NCI-H1092 (cell line): ENCODE data around the gene PFKFB1.

Experiments used
- DNase-seq: peaks from one replicate; lab custom pipeline; 2025; lab: John Stamatoyannopoulos, UW

Gene PFKFB1

DNA sequence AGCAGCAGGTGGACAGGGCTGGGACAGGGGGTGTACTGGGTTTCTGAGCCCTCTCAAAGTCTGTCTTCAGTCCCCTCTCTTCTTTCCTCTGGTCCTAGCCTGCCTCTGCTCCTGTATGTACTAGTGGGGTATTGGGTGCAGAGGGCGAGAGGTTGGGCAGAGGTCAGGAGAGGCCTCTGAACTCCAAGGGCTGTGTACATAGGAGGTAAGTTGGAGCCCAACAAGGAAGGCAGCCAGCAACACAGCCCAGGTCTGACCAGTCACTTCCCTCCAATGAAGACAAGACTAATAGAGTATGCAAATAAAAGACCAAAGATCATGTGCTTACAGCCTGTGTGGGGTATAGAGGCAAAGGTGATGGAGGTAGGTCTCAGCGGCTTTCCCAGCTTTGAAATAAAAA, at the start of gene PFKFB1:
PFKFB1 (minus strand) TSS at position 90 of the 400 bp plus-strand sequence. CDS start 181 bp downstream, outside the sequence.
- no peak for DNase-seq

DNA sequence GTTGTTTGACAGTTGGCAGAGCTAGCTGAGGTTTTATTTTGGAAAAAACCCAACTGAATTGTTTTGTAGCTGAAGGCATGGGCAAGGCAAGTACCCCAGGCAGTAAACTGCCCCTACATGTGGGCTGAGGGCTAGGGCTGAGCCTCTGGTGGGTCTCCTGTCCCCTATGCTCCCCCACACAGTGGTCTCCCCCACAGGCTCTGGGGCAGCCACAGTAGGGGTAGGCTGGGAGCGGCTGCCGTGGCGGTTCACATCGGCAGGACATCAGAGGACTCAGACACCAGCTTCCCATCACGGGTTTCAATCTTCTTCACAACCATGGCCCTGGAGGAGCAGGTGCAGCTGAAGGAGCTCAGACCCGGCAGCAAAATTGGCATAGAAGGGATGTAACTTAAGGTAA, 47.5 kb upstream of the PFKFB1 start:
- no peak for DNase-seq

DNA sequence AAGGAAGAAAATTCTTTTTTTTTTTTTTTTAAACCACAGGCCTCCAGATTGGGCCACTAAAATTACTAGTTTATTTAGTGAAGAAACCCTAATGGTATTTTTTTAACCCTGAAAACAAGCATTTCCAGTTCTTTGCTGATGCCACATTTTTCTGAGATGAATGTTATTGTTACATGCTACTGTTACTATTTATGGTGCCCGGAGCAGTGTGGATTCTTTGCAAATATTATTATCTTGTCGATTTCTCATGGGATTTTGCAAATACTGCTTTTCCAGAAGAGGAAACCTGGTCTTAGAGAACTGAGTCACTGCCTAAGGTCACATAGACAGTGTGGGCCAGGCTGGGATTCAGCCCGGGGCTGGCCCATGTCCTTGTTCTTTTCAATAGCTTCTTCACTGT, 45.5 kb upstream of the PFKFB1 start:
- no peak for DNase-seq

DNA sequence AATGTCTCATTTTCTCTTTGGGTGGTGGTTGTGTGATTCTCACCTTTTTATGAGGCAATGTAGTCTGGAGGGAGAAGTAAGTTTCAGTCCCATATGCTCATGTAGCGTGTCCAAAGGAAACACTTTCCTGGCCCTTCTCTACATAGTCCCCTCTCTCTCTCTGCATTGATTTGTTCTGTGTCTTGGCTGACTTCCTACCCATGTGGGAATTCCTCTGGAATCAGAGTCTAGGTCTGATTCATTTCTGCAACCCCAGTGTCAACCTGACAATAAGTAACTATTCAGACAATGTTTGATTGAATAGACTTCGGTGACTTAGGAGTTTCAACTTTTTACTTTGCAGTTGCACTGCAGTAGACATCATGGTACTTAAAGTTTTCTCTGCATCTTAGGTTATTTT, 39.4 kb upstream of the PFKFB1 start:
- no peak for DNase-seq

DNA sequence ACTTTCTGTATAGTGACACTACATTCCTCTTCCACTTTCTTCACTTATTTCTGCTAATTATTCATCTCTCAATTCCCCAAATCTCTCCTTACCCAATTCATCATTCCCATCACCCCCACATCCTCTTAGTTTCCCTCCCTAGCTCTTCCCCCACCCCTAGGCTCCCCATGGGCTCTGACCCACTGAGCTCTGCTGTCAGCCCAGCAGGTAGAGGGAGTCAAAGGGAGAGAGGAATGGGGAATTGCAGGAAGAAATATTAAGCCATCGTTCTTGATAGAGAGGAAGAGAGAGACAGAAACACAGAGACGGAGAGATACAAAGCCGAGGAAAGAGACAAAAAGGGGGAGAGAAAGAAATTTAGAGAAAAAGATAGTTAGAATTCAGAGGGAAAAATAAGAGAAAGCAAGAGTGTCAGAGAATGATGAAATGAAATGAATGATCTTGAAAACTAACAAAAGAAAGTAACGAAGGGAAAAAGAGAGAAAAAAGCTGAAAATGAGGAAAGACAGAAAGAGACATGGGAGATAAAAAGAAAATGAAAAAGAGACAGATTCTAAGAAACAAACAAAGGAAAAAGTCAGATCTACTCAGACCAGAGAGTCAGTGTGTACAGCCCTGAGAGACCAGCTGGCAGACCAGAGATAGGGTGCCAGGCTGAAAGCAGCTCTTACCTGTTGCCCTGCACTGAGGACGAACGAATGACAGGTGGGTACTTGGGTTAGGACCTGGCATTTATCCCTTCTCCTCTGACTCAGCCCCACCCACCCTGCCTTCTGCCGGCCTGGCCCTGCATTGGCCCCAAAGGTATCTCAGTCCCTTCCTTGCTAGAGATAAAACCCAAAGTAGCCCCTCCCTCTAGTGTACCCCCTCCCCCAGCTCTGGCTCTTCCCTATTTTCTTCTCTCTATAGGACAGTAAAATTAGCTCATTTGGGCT, 36.5 kb upstream of the PFKFB1 start, which contains the start of gene ALAS2:
ALAS2 (minus strand) TSS at position 707 of the 935 bp plus-strand sequence. CDS start 4,977 bp downstream, outside the sequence.
- DNase-seq: no peak

DNA sequence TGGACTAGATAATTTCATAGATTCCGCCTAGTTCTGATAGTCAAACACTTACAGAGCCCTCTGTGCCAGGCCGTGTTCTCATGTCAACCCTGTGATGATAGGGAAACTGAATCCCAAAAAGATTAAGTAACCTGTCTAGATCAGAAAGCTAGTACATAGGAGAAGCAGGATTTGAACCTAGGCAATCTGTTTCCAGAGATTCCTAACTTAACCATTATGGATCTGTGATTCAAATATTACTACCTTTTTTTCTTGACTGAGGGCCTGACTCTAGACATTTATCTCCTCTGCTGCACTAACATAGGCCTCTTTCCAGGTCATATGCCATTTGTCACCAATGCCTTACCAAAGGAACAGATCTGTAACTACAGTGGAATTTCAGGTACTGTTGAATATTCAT, 35.3 kb upstream of the PFKFB1 start:
- DNase-seq: no peak

DNA sequence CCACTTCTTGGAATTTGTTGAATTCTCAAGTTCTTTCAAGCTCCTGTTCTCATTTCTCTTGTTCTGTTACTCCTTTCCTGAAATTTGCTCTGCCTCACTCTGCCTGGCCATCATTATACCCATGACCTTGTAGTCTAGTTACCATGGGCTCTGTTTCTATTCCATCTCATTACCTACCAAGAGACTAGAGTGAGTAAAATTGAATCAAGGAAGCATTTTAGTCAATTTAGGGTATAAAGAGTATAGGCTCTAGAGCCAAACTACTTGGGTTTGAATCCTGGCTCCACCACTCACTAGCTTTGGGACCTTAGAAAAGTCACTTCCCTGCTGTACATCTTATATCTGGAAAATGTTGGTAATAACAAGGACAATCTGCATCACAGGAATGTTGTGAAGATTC, 34.6 kb upstream of the PFKFB1 start:
- DNase-seq: no peak

DNA sequence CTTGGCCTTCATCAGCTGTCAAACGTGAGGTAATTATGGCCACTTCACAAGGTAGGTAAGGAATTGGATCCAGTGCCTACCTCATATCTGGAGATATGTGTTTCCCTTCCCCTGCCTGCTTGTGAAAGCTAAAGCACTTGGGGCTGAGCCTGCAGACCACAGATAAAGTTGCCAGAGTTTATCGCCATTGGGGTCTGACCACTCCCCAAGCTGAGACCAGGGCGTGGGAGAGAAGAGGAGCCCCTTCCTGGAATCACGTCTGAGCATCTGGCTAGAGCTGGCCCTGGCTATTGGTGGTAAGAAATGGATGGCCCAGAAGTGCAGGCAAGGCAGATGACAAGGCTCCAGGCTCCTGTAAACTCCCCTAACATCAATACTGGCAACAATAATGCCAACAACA, 34.1 kb upstream of the PFKFB1 start:
- no peak for DNase-seq

DNA sequence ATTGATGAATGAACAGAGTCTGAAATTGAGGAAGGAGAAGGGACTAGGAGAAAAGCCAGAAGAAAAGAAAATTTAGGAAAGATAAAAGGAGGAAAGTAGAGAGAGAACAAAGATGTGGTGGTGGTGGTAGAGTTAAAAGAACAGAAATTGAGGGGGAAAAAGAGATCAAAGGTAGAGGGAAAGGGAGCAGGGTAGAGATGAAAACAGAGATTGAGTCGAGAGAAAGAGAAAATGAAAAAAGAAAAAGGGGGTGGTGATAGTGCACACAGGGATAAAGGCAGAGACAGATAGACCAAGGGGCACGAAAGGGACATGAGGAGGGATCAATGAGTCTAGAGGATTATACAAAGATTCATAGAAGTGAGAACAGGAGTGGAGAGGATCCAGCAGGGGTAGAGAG, 32.9 kb upstream of the PFKFB1 start:
- DNase-seq: no peak

DNA sequence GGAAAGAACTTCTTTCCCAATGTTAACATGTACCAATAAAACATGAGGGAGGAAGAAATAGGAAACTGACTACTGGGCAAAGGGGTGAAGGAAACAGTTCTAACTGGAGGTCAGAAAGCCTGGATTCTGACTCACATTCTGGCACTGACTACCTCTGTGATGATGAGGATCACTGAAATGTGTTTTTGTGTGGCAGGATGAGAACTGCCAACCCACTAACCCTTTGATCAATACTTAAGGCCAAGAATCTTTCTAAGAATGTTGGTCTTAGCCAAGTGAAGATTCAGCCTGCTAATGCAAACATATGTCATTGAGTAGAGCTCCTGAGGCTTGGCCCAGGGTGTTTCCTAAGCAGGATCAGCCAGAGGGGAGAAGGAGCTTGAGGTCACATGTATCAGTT, 32.2 kb upstream of the PFKFB1 start:
- DNase-seq: no peak

DNA sequence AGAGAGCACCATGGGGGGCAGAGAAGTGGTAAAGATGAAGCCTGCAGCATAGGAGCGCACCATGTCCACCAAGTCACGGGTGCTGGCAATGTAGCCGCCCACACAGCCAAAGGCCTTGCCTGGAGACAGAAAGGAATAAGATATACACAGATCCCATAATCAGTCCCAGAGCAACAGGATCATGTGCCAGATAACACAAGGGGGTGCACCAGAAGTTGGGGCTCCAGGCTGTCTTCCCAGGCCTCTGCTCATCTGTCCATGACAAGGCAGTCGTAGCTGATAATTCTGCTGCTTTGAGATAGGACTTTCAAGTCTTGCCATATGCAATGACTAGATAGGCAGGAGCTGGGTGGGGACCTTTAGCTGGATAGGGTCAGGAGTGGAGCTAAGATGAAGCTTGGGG, 20.9 kb upstream of the PFKFB1 start:
- DNase-seq: no peak

DNA sequence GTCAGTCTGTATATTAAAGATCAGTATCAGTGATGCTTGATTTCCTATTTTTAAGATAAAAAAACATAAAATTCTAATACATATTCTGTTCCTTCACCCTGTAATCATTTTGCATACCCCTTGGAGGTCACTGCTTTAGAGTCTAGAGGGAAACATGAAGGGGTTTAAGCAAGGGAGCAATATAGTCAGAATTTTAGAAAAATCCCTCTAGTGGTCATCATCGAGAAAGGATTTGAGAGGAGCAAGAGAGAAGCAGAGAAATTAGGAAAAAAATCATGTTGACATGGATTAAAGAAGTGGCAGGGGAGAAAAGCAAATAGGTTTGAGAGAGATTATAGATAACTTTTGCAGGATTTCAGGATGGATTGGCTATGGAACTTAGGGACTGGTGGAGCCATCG, 17.3 kb upstream of the PFKFB1 start:
- DNase-seq: no peak

DNA sequence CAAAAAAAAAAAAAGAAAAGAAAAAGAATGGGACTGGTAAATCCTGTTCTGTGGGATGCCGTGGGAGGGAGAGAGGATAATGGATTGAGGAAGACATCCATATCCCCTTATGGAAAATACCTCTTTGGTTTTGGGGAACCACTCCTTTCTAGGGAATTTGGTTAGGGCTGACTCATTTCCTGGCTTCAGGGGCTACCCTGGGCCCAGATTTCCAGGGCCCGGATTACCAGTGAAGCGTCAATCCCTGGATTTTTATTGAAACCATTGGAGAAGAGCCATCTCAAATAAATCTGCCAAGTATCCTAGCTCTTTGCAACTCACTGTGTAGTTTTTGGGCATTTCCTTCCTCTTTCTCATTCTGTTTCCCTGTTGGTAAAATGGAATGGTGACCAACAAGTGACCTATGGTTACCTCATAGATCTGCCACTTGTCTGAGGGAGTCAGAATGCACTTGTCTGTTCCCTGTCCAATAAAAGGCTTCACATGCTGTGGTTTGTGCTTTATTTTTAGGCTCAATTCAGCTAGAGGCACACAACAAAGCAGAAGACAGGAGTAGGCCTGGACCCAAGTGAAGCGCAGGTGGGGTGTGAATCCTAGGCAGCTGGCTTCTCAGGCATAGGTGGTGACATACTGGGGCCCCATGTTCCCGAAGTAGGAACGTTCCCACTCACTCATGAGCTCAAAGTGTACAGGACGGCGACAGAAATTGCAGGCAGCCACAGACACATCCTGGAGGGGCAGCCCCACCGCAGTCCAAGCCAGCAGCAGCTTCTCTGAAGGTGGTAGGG, 14.8 kb upstream of the PFKFB1 start:
- no peak for DNase-seq

DNA sequence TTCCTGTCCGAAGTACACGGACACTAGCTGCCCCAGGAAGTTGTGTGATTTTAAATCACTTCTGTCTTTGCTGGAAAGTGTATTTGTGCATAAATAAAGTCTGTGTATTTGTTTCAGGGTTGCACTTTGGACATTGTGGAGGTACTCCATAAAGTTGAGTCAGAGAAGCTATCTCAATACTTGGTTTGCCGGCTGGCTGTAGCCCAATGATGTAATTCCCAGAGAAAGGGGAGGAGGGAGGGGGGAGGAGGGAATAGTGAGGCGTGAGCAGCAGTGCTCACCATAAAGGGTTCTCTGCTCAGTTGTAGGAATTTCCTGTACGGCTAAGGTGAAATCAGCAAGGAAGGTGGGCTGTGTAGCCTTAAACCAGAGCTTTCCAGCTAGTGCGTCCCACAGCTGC, 13.7 kb upstream of the PFKFB1 start:
- DNase-seq: no peak

DNA sequence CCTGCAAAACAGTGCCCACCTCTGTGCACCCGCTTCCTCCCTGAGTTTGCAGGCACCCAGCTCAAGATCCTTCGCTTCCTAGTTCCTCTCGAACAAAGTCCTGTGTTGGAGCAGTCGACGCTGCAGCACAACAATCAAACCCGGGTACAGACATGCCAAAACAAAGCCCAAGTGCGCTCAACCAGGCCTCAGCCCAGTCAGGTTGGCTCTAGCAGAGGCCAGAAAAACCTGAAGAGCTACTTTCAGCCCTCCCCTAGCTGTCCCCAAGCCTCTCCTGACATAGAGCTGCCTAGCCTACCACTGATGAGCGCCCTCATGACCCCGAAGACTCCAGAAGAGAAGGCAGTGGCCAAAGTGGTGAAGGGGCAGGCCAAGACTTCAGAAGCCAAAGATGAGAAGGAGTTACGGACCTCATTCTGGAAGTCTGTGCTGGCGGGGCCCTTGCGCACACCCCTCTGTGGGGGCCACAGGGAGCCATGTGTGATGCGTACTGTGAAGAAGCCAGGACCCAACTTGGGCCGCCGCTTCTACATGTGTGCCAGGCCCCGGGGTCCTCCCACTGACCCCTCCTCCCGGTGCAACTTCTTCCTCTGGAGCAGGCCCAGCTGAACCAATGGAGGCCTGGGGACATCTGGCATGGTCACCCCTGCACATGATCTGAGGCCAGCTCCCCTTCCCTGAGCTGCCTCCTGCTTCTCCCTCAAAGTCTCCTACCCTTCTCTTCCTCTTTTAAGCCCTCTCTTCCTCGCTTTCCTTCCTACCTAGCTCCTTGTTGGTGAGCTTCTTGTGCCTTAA, 13.0 kb upstream of the PFKFB1 start:
- no peak for DNase-seq

DNA sequence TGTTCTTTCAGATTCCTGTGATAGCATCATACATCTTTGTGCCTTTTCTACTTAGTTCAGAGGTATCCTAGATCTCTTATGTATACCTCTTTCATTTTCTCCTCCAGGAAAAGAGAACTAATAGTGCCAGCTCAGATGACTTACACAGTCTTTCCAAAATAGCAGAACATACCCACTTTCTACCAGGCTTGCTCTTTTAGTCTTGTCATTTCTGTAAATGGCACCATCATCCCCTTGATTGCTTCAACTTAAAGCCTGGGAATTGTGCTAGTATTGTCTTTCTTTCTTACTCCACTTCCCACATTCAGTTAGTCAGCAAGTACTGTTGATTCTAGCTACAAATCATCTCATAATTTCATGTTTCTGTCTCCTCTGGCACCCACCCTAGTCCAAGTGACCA, 11.3 kb upstream of the PFKFB1 start:
- no peak for DNase-seq

DNA sequence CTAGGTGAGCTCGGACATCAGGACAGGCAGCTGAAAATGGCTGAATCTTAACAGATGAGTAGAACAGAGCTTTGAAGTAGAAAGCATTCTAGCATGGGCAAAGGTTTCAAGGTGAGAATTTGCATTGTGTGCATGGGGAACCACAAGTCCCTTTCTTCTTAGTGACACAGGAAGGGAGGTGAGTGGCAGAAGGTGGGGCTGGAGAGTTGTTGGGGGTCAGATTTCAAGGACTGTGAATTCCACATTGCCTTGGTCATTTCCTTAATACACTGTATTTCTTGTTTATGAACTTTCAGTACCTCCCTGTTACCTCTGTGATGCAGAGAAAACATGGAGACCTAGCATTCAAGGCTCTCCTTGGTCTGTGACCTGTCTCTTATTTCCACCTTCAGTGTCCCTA, 10.2 kb upstream of the PFKFB1 start:
- DNase-seq: no peak

DNA sequence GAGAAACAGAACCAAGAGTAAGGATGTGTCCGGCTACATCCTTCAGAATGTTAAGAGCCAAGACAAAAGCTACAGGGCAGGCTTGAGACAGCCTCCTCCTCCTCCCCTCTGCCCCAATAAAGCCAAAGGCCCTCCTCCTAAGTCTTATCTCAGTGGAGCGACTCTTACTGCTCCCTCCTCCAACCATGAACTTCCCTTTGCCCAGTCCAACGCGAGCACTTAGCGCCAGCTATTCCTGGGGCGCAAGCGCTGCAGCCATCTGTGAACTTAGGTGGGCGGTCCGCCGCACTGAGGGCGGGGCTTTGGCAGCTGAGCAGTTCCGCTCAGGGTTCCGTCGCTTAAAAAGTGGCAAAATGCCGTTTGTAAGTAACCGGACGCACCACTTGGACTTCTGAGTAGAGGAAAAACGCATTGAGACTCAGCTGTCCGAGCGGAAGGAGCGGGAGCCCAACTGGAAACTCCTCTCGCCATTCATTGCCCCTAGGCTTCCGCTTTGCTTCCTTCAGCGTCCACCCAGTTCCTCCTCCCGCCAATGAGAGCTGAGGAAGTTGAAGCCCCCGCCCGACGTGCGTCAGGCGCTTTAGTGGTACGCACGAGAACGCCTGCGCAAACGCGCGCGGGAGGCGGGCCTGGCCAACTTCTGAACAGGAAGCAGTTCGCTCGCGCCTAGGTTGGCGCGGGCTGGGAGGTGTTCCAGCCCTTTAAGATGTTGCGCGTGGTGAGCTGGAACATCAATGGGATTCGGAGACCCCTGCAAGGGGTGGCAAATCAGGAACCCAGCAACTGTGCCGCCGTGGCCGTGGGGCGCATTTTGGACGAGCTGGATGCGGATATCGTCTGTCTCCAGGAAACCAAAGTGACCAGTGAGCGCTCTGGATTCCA, 6.0 kb upstream of the PFKFB1 start, which contains the start of gene APEX2:
APEX2 (plus strand) TSS at position 647 of the 882 bp plus-strand sequence; CDS start at position 707, 60 bp downstream.
- peak; percentile 88 for DNase-seq

DNA sequence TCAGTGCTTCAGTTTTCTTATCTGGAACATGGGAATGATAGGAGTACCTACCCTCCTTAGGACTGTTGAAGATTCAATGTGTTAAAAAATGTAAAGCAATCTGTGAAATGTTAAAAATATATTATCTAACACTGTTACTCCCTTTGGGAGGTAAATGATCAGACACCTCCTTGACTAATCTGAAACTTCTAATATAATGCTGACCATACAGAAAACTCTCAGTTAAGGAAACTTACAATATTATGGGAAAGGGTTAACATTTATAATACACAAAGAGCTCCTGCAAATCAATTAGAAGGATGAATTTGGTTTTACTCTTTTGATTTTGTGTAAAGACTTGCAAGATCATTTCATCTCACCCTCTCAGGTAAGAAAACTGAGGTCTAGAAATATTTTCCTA, 1.6 kb upstream of the PFKFB1 start:
- no peak for DNase-seq

DNA sequence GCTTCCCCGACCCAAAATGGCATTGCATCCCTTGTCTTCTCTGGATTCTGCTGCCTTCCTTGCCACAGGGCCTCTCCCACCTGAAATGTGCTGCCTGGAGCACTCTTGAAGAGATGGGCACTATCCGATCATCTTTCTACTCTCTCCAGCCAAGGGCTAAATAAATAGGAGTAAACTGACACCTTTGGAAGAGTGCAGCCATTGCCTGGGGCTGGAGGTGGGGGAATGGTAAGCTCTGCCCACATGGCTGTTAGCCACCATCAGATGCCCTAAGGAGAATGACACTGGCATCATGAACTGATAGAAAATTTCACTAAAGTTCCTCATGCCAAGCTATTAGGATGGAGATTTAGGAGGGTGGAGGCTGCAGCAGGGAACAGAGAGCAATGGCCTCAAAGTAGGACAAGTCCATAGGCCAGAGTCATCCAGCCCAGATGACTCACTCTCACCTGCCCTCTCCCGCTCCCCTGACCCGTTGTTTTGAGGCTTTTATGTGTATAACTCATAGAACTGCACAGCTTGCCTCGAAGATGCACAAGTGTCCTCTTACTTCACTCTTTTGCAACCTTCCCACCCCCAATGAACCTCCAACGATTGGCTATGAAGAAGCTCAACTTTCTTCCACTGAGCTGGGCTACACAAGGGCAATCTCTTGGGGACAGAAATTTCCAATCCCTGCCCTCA, 822 bp upstream of the PFKFB1 start:
- DNase-seq: no peak
